B cell (primary cell): ENCODE results near the gene CPNE5. TPM values are rescaled to one million over a fixed set of nuclear protein-coding genes. Genes with fewer than 3 reads are reported as not detected.
"Not testable (repeated sequence)": the region's sequence is repeated elsewhere in the genome, so short reads cannot be mapped to it uniquely, and the experiment has no call there.

Source experiments
- ATAC-seq: fragments of 200-7000 bp; cut with Tn5 transposase; one replicate; pipeline ENCODE4 v1.10.0; 2021; ENCODE audit warnings: low read depth, mild to moderate bottlenecking, moderate number of reproducible peaks, moderate library complexity
- CTCF ChIA-PET: fragments of 350-600 bp; sonication (Branson Sonifier 250); formaldehyde crosslinking; loops from one replicate; lab custom pipeline; 2021; ENCODE audit warnings: antibody characterized with exemption, inconsistent platforms; lab: Charles Lee
- POLR2A ChIA-PET: fragments of 350-600 bp; sonication (Branson Sonifier 250); formaldehyde crosslinking; loops from one replicate; lab custom pipeline; 2021; ENCODE audit warnings: antibody characterized with exemption; lab: Charles Lee
- DNase-seq: peaks from one replicate; pipeline ENCODE4 v3.0.0; 2013
- H2AFZ ChIP-seq: 2 replicates; pipeline ENCODE4 v1.6.1; 2012; ENCODE audit warnings: mild to moderate bottlenecking, low read depth, low read length; ENCODE audit not compliant: insufficient read depth, poor library complexity, severe bottlenecking
- H3K27ac ChIP-seq, 2 donors: 1 replicate in 1 of 2; 2 replicates in 1 of 2; pipeline ENCODE4 v1.5.1; 2012 to 2013; ENCODE audit warnings: low read length in 2 of 2, mild to moderate bottlenecking in 2 of 2, moderate library complexity in 1 of 2
- H3K27me3 ChIP-seq, 4 experiments: fragments of 200-600 bp in 1 of 4; sonication (generic) in 1 of 4; replicated peaks in 1 of 4; 1 replicate in 2 of 4; 2 replicates in 2 of 4; pipeline versions ENCODE4 v1.6.1 to v1.7.0; 2013 to 2016; ENCODE audit warnings: low read length in 3 of 4, mild to moderate bottlenecking in 2 of 4, mixed read lengths in 1 of 4, moderate library complexity in 1 of 4; ENCODE audit not compliant: insufficient read depth in 4 of 4, control insufficient read depth in 3 of 4; ENCODE audit errors: control extremely low read depth in 1 of 4
- H3K36me3 ChIP-seq, 2 experiments: replicated peaks in 1 of 2; 1 replicate in 1 of 2; 2 replicates in 1 of 2; pipeline versions ENCODE4 v1.6.1 to v1.7.1; 2013; ENCODE audit warnings: low read length in 1 of 2; ENCODE audit not compliant: insufficient read depth in 2 of 2, control insufficient read depth in 1 of 2; ENCODE audit errors: control extremely low read depth in 1 of 2, extremely low read depth in 1 of 2
- H3K4me1 ChIP-seq, 2 donors: fragments of 200-600 bp in 1 of 2; sonication (generic) in 1 of 2; 1 replicate in 1 of 2; 2 replicates in 1 of 2; pipeline versions ENCODE4 v1.5.1 to v1.6.1; 2013 to 2017; ENCODE audit warnings: low read length in 2 of 2; ENCODE audit not compliant: control insufficient read depth in 2 of 2, insufficient read depth in 2 of 2
- H3K4me2 ChIP-seq: replicated peaks from 2 replicates; pipeline ENCODE3; 2012; ENCODE audit warnings: mild to moderate bottlenecking, low read depth, low read length; ENCODE audit not compliant: poor library complexity, severe bottlenecking
- H3K4me3 ChIP-seq, 5 experiments: fragments of 200-600 bp in 1 of 5; sonication (generic) in 1 of 5; 1 replicate in 3 of 5; 2 replicates in 2 of 5; pipeline versions ENCODE4 v1.5.1 to v1.7.0; 2011 to 2016; ENCODE audit warnings: low read length in 4 of 5, mild to moderate bottlenecking in 4 of 5, low read depth in 2 of 5, control low read depth in 1 of 5, moderate library complexity in 1 of 5; ENCODE audit not compliant: insufficient read depth in 1 of 5; ENCODE audit errors: control extremely low read depth in 1 of 5, extremely low read depth in 1 of 5
- H3K79me2 ChIP-seq: fragments of 200-600 bp; sonication (generic); one replicate; pipeline ENCODE4 v1.6.0; 2016; ENCODE audit warnings: low read length; ENCODE audit not compliant: control insufficient read depth, insufficient read depth
- H3K9ac ChIP-seq: fragments of 200-600 bp; sonication (generic); 2 replicates; pipeline ENCODE4 v1.6.1; 2017; ENCODE audit warnings: mild to moderate bottlenecking, low read length, moderate library complexity
- H3K9me3 ChIP-seq, 3 donors: one replicate each; pipeline versions ENCODE4 v1.6.1 to v1.7.1; 2013; ENCODE audit warnings: low read length in 2 of 3; ENCODE audit not compliant: control insufficient read depth in 2 of 3, insufficient read depth in 1 of 3; ENCODE audit errors: control extremely low read depth in 1 of 3
- H4K20me1 ChIP-seq: 2 replicates; pipeline ENCODE4 v1.6.0; 2012; ENCODE audit warnings: mild to moderate bottlenecking, low read length; ENCODE audit not compliant: insufficient read depth, control insufficient read depth, poor library complexity, severe bottlenecking
- H3K27ac Mint-ChIP-seq: one replicate; pipeline ENCODE4 v1.8.0; 2021; ENCODE audit warnings: mixed read lengths
- H3K27me3 Mint-ChIP-seq: one replicate; pipeline ENCODE4 v1.8.0; 2021; ENCODE audit warnings: mixed read lengths
- H3K4me1 Mint-ChIP-seq: one replicate; pipeline ENCODE4 v1.8.0; 2021; ENCODE audit warnings: mixed read lengths
- H3K4me3 Mint-ChIP-seq: one replicate; pipeline ENCODE4 v1.8.0; 2021; ENCODE audit warnings: mixed read lengths
- H3K9me3 Mint-ChIP-seq: one replicate; pipeline ENCODE4 v1.8.0; 2022; ENCODE audit warnings: mixed read lengths; ENCODE audit not compliant: insufficient read depth
- CTCF ChIP-seq: fragments of 200-600 bp; IDR thresholded peaks from one replicate; pipeline ENCODE4 v1.8.0; 2022; ENCODE audit warnings: antibody characterized with exemption, mild to moderate bottlenecking
- EZH2 ChIP-seq: IDR thresholded peaks from 2 replicates; pipeline ENCODE4 v1.6.1; 2012; ENCODE audit warnings: borderline replicate concordance, low read depth, mild to moderate bottlenecking, moderate library complexity, low read length; ENCODE audit not compliant: insufficient read depth, poor library complexity, severe bottlenecking
- WGBS: methylation state at CpG from one replicate; pipeline ENCODE4 v1.1.5; 2013; ENCODE audit warnings: missing lambda C conversion rate; ENCODE audit not compliant: insufficient coverage; 5-methylcytosine and 5-hydroxymethylcytosine counted together
- intact Hi-C: fragments of 100-400 bp; cut with micrococcal nuclease; formaldehyde crosslinking; loops from one replicate; pipeline ENCODE4 v1.10.0; 2022
- polyA plus RNA-seq: library from polyadenylated mRNA; depleted of rRNA; stranded (reverse); fragments of >200 nt; gene quantifications from 2 replicates; pipeline ENCODE4 v1.2.3, GENCODE V29; 2012
- total RNA-seq, 2 donors: library from RNA; stranded (reverse); fragments of 120-200 nt in 1 of 2; gene quantifications; 1 replicate in 1 of 2; 2 replicates in 1 of 2; pipeline versions ENCODE4 v1.2.3 to v1.2.4, GENCODE V29; 2013 to 2022

Gene CPNE5
- total and polyA plus RNA-seq, 2 donors (not counting 1 experiment from before 2014, with no cell fraction given) = 49.8 to 357 TPM

GRCh38 chr6:36712816-36713215 lies 126.4 kb downstream of the CPNE5 start:
- Histone ChIP-seq H3K36me3 (no peaks in the 10 kb centered on the region), H3K79me2 (no peaks in the 10 kb centered on the region), H3K4me1 (no peaks in the 10 kb centered on the region), H3K9me3 (no peaks in the 10 kb centered on the region), H3K27me3 (no peaks in the 10 kb centered on the region), H2AFZ (no peak overlapping the region), H3K9ac (no peak overlapping the region), H4K20me1 (no peaks in the 10 kb centered on the region), H3K4me2 (no peak overlapping the region), H3K4me3 (no peak overlapping the region), H3K27ac (no peak overlapping the region)
- Mint-ChIP-seq H3K27me3 (no peaks in the 10 kb centered on the region), H3K27ac (no peak overlapping the region), H3K4me1 (no peaks in the 10 kb centered on the region), H3K9me3 (no peaks in the 10 kb centered on the region), H3K4me3 (no peak overlapping the region)
- TF ChIP-seq EZH2 = no peak
- TF ChIP-seq CTCF = no peak
- intact Hi-C loops = no loop called here
- WGBS = 60% methylated on average over 1 of the region's 4 CpGs
- ATAC-seq = no peak
- no peak for DNase-seq
- ChIA-PET POLR2A (no interaction called here), CTCF (no interaction called here)

GRCh38 chr6:36706339-36706738 lies 132.9 kb downstream of the CPNE5 start:
- Histone ChIP-seq H3K79me2 (no peaks in the 10 kb centered on the region), H3K27ac (no peak overlapping the region), H4K20me1 (no peaks in the 10 kb centered on the region), H3K4me3 (no peak overlapping the region), H3K9ac (no peak overlapping the region), H3K4me2 (no peak overlapping the region), H3K9me3 (no peaks in the 10 kb centered on the region), H2AFZ (no peak overlapping the region), H3K4me1 (peaks cover 4 to 6% of the 10 kb centered on the region in 2 donors), H3K36me3 (no peaks in the 10 kb centered on the region), H3K27me3 (no peaks in the 10 kb centered on the region)
- peaks cover 4% of the 10 kb centered on the region for H3K4me1 Mint-ChIP-seq
- ATAC-seq = no peak
- no peak overlapping the region for H3K27ac Mint-ChIP-seq
- H3K4me3 Mint-ChIP-seq = no peak overlapping the region
- H3K9me3 Mint-ChIP-seq = no peaks in the 10 kb centered on the region
- no peak for TF ChIP-seq EZH2
- no peak for TF ChIP-seq CTCF
- WGBS = no CpG with 5 or more reads among the region's 1 CpG
- no peak for DNase-seq
- ChIA-PET CTCF (interaction anchor here (1.2 kb wide), 1 partner anchor 14 kb away, joined by 3 read pairs; no protein-coding TSS in a partner anchor), POLR2A (interaction anchor here (0.7 kb wide), 1 partner anchor 1646 kb away, joined by 3 read pairs; no protein-coding TSS in a partner anchor)
- H3K27me3 Mint-ChIP-seq = peaks cover 3% of the 10 kb centered on the region
- intact Hi-C loops = no loop called here

- H3K4me1 ChIP-seq = peaks cover 13 to 14% of the 10 kb centered on the region in 2 donors
- CTCF ChIA-PET = interaction anchor here (0.9 kb wide), 1 partner anchor 19 kb away, joined by 3 read pairs; no protein-coding TSS in a partner anchor
- H3K4me3 ChIP-seq, H3K27me3 ChIP-seq, H3K27ac ChIP-seq, H3K9ac ChIP-seq, H3K27ac Mint-ChIP-seq, ATAC-seq, H3K27me3 Mint-ChIP-seq, intact Hi-C loops, H3K4me2 ChIP-seq, POLR2A ChIA-PET, DNase-seq, H3K36me3 ChIP-seq, H3K9me3 Mint-ChIP-seq, H4K20me1 ChIP-seq, H2AFZ ChIP-seq, H3K4me3 Mint-ChIP-seq, H3K79me2 ChIP-seq, H3K9me3 ChIP-seq: not testable (repeated sequence)
- WGBS = no CpG with 5 or more reads among the region's 7 CpGs
- H3K4me1 Mint-ChIP-seq = peaks cover 12% of the 10 kb centered on the region
Observed at GRCh38 chr6:36704961-36705577, 134.2 kb downstream of the CPNE5 start.
